HG03045 (cell line): ENCODE data around the gene PPM1M.
"Not testable (repeated sequence)": the region's sequence is repeated elsewhere in the genome, so short reads cannot be mapped to it uniquely, and the experiment has no call there.

Source experiments
- ATAC-seq: cut with Tn5 transposase; IDR thresholded peaks from one replicate; pipeline ENCODE4 v1.9.1; 2021; ENCODE audit warnings: mild to moderate bottlenecking, moderate library complexity; ENCODE audit not compliant: unreplicated experiment

The PPM1M gene

DNA sequence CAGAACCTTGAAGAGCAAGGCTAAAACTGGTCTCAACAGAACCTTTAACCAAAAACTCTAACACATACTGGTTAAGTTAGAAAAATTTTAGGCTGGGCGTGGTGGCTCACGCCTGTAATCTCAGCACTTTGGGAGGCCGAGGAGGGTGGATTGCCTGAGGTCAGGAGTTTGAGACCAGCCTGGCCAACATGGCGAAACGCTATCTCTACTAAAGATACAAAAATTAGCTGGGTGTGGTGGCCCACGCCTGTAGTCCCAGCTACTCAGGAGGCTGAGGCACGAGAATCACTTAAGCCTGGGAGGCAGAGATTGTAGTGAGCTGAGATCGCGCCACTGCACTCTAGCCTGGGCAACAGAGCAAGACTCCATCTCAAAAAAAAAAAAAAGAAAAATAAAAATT lies 26.6 kb downstream of the PPM1M start:
- not testable (repeated sequence) for ATAC-seq

- no peak for ATAC-seq
Measured at GRCh38 chr3:52272831-52273230, 27.3 kb downstream of the PPM1M start.

GRCh38 chr3:52274781-52275180 lies 29.2 kb downstream of the PPM1M start:
- not testable (repeated sequence) for ATAC-seq

DNA sequence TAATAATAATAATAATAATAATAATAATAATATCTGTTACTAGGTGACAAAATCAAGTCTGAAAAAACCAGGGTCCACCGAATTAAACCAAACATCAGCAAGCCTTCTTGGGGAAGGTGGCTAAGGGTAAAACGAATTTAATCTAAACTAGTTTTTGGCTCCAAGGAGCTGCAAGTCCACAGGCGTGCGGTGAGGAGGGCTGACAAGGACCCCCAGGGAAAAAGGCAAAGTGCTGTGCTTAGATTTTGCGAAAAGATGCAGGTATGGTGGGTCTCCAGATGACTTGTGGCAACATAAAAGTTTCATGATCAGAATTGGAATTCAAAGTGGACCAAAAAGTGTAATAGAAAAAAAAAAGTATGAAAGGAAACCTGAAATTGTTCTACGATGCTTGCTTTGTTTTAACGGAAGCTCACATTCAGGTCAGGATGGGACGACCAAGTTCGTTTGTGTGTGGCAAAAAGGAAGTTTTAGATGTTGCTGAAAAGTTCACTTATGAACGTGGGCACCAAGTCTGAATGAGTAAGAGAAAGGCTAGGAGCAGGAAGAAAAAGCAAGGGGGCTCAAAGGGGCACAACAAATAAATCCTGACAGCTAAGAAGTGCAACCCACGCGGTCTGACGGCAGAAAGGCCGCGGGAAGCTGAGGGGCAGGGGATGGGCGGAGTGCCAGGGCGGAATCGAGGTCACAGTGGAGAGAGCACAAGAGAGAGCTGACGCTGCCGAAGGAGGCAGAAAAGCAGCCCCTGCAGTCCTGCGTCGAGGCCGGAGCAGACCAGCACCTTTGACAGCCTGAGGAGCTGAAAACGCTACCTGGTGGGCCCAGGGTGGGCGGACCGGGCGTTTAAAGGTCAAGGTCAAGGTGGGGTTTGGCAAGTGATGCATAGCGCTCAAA lies 31.8 kb downstream of the PPM1M start:
- ATAC-seq: no peak

- ATAC-seq: peak; percentile 67
Measured at GRCh38 chr3:52277972-52278509, 32.5 kb downstream of the PPM1M start.

GRCh38 chr3:52278510-52279069 lies 33.0 kb downstream of the PPM1M start, which contains the start of gene WDR82:
WDR82 (minus strand) TSS chr3:52278649; CDS start chr3:52278361, 288 bp downstream.
- ATAC-seq: peak; percentile 81

GRCh38 chr3:52279596-52279995 lies 34.0 kb downstream of the PPM1M start:
- ATAC-seq: no peak

GRCh38 chr3:52280050-52280461 lies 34.5 kb downstream of the PPM1M start:
- ATAC-seq: no peak

DNA sequence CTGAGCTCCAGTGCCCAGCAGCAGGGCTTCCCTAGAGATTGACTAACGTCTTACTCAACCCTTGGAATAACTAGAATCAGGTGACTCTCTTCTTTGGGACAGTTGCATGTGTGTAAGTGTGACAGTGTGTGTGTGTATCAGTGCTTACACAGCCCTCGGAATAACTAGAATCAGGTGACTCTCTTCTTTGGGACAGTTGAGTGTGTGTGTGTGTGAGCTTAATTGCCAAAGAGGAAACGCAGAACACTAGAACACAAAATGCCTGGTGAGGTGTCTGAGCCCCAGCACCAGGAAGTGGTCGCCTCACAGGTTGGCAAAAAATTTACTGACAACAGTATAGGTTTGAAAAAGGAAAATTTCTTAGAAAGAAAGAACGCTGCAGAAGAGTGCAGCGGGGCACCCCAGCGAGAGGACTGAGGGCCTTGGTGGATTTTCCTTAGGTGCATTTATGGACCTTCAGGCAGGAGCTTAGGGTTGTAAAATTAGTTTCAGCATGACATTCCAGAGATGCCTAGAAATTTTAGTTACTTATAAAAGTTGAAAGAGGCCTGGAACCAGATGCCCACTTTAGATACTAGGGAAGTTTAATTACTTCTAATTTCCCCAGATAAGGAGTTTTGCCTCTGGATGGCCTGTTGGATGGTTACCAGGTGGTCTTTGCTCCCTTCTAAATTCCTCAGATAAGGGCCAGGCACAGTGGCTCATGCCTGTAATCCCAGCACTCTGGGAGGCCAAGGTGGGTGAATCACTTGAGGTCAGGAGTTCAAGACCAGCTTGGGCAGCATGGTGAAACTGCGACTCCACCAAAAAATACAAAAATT lies 36.6 kb downstream of the PPM1M start:
- ATAC-seq: no peak

DNA sequence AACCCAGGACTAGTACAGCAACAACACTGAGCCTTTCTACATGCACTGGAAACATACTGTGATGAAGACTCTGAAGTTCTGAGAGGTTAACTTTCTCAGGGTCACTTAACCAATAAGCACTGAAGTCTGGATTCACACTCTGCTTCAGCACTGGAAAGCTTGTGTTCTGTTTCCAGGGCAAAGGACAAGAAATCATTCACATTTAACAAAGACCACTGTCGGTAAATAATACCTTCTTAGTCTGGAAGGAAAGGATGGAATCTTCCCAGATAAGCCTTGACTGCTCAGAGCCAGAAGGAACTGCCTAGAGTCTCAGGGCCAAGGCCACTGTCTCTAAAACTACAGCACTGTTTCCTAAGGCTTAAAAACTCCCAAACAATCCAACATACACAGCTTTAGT lies 37.7 kb downstream of the PPM1M start:
- ATAC-seq: no peak

DNA sequence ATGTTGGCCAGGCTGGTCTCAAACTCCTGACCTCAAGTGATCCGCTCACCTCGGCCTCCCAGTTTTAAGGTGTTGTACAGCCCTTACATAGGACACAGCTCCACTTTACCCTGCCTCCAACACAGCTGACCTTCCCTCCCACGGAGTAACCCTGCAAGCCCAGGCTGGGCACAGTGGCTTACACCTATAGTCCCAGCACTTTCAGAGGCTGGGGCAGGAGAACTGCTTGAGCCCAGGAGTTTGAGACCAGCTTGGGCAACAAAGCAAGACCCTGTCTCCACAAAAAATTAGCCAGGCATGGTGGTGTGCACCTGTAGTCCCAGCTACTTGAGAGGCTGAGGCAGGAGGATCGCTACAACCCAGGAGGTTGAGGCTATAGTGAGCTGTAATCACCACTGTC lies 38.5 kb downstream of the PPM1M start:
- ATAC-seq: not testable (repeated sequence)

GRCh38 chr3:52286777-52287110 lies 41.2 kb downstream of the PPM1M start:
- ATAC-seq: no peak

GRCh38 chr3:52288674-52289073 lies 43.1 kb downstream of the PPM1M start:
- no peak for ATAC-seq

DNA sequence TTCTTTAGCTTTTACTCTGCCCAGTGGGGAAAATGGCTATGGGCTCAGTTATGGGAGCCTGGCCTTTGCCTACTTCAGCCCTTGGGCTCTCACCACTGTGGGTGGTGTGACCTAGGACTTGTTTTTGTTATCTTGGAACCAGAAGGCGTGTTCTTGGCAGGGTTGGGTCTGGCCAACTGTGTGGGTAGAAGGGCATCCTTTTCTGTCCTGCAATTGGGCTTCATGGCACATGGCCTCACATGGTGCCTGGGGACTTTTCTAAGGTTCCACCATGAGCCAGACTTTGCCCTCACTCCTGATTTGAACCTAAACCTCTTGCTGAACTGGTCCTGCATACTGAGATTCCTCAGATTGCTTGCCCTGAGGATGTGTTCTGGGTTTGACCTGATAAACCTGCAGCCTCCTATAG lies 43.8 kb downstream of the PPM1M start:
- no peak for ATAC-seq

DNA sequence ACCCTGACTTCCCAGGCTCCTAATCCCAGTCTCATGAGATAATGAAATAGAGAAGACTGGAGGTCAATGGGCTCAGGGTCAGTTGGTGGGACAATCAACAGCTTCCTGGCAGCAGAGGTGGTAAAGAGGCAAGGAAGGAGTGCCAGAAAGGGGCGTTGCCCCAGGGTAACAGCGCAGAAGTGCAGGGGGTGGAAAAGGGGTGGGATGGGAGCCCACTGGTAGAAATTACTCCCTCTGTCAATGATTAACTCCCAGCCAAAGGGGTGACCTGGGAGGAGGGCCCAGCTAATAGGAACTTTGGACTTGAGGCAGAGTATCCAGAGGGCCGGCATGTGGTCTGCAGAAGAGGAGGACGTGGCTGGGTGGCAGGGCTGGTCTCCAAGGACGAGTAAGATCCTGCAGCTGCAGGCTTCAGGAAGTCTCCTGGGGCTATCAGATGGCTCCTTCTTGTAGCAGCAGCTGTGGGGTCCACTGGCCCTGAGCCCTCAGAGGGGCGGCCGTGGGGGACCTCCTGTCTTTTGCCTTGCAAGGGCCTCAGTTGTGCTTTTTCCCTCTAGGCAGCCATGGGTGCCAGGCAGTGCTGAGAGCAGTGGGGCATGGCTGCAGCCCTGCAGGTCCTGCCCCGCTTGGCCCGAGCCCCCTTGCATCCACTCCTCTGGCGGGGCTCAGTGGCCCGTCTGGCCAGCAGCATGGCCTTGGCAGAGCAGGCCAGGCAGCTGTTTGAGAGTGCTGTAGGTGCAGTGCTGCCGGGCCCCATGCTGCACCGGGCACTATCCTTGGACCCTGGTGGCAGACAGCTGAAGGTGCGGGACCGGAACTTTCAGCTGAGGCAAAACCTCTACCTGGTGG lies 44.4 kb downstream of the PPM1M start:
- ATAC-seq: no peak

- no peak for ATAC-seq
Measured at GRCh38 chr3:52290596-52291507, 45.3 kb downstream of the PPM1M start.

- ATAC-seq: no peak
Measured at GRCh38 chr3:52291508-52292181, 46.1 kb downstream of the PPM1M start.

DNA sequence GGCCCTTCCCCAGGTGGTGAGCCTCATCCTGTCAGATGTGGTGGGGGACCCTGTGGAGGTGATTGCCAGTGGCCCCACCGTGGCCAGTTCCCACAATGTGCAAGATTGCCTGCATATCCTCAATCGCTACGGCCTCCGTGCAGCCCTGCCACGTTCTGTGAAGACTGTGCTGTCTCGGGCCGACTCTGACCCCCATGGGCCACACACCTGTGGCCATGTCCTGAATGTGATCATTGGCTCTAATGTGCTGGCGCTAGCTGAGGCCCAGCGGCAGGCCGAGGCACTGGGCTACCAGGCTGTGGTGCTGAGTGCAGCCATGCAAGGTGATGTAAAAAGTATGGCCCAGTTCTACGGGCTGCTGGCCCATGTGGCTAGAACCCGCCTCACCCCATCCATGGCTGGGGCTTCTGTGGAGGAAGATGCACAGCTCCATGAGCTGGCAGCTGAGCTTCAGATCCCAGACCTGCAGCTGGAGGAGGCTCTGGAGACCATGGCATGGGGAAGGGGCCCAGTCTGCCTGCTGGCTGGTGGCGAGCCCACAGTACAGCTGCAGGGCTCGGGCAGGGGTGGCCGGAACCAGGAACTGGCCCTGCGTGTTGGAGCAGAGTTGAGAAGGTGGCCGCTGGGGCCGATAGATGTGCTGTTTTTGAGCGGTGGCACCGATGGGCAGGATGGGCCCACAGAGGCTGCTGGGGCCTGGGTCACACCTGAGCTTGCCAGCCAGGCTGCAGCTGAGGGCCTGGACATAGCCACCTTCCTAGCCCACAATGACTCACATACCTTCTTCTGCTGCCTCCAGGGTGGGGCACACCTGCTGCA lies 46.9 kb downstream of the PPM1M start:
- ATAC-seq: no peak
